ENCODE results near the gene DLGAP1. TPM values are rescaled to one million over a fixed set of nuclear protein-coding genes. Genes with fewer than 3 reads are reported as not detected.

The DLGAP1 gene
- total RNA-seq, 4 donors from 2014 or later, result 1.2 to 1.4 (median 1.4) TPM

DNA sequence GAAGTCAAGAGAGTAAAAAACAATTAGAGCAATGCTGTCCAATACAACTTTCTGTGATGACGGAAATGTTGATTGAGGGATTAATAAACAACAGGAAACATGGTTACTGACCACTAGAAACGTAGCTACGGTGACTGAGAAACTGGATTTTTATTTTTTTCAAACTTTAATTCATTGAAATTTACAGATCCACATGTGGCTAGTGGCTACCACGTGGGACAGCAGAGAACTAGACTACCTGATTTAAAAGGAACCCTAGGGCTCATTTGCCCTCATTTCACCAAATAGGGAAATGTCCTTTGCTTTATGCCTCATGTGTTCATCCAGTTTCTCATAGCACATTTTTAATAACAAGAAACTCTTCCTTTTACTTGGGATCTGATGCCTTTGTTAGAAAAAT, 592.1 kb downstream of the DLGAP1 start:
- Histone ChIP-seq H3K27me3 (no peaks in the 10 kb centered on the region), H3K4me3 (no peak overlapping the region), H3K4me1 (no peaks in the 10 kb centered on the region), H3K9me3 (no peaks in the 10 kb centered on the region), H3K36me3 (no peaks in the 10 kb centered on the region), H3K27ac (replicated peaks in 1 of 4) (no peak overlapping the region)
- no peak for DNase-seq (ENCODE audit: extremely low spot score)
- intact Hi-C loops (cut with DNase I), result no loop called here
- TF ChIP-seq EP300 (IDR thresholded peaks at IDR 0.05) (no peak), POLR2AphosphoS5 (IDR thresholded peaks at IDR 0.05) (no peak), POLR2A (IDR thresholded peaks at IDR 0.05; ENCODE audit: low read depth) (no peak)
- TF ChIP-seq, protein P1, sequence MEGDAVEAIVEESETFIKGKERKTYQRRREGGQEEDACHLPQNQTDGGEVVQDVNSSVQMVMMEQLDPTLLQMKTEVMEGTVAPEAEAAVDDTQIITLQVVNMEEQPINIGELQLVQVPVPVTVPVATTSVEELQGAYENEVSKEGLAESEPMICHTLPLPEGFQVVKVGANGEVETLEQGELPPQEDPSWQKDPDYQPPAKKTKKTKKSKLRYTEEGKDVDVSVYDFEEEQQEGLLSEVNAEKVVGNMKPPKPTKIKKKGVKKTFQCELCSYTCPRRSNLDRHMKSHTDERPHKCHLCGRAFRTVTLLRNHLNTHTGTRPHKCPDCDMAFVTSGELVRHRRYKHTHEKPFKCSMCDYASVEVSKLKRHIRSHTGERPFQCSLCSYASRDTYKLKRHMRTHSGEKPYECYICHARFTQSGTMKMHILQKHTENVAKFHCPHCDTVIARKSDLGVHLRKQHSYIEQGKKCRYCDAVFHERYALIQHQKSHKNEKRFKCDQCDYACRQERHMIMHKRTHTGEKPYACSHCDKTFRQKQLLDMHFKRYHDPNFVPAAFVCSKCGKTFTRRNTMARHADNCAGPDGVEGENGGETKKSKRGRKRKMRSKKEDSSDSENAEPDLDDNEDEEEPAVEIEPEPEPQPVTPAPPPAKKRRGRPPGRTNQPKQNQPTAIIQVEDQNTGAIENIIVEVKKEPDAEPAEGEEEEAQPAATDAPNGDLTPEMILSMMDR (IDR thresholded peaks at IDR 0.05), result no peak
- WGBS, result 69% methylated on average over 4 of the region's 4 CpGs

DNA sequence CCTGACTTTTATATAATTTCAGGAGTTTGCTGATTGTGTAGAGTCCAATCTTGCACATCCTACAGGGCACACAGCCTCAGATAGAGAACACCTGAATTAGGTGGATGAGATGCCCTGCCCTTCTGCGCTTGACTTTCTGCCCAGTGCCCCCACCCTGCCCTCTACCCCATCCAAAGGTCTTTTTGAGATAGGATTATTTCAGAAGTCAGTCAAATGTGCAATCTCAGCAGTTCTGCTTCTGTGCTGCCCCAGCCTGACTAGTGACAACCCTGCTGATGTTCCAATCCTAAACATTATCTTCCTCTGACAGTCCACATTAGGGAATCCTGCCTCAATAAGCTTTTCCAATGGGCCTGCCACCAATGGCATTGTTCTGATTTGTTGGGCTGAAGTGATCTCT, 593.6 kb downstream of the DLGAP1 start:
- TF ChIP-seq POLR2AphosphoS5 (IDR thresholded peaks at IDR 0.05), result no peak
- no peak for TF ChIP-seq POLR2A (IDR thresholded peaks at IDR 0.05; ENCODE audit: low read depth)
- no peak for TF ChIP-seq EP300 (IDR thresholded peaks at IDR 0.05)
- TF ChIP-seq, protein P1 (IDR thresholded peaks at IDR 0.05), result no peak
- no peaks in the 10 kb centered on the region for H3K4me1 ChIP-seq
- no peak for DNase-seq (ENCODE audit: extremely low spot score)
- WGBS, result 93% methylated on average over 1 of the region's 1 CpG
- H3K27me3 ChIP-seq, result no peaks in the 10 kb centered on the region
- no peak overlapping the region for H3K4me3 ChIP-seq
- no peaks in the 10 kb centered on the region for H3K36me3 ChIP-seq
- no peaks in the 10 kb centered on the region for H3K9me3 ChIP-seq
- intact Hi-C loops (cut with DNase I), result no loop called here
- no peak overlapping the region for H3K27ac ChIP-seq (replicated peaks in 1 of 4)

DNA sequence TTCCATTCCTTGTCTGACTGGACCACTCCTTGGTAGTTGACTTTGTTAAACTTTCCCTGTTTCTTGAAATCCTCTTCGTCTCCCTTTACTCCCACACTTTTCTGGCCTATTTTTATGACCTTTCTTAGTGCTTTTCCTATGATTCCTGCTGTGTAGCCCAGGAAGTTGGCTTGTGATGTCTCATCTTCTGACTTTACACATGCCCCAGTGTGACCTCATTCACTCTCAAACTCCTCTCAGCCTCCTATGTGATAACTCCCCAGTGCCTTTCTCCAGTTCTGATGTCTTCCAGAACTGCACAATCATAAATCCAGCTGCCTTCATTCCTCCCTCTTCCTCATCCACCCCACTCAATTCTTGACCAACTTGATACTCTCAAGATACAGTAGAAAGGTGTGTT, 597.6 kb downstream of the DLGAP1 start:
- H3K9me3 ChIP-seq, result no peaks in the 10 kb centered on the region
- DNase-seq (ENCODE audit: extremely low spot score), result no peak
- no peaks in the 10 kb centered on the region for H3K27me3 ChIP-seq
- TF ChIP-seq EP300 (IDR thresholded peaks at IDR 0.05), result no peak
- TF ChIP-seq, protein P1 (IDR thresholded peaks at IDR 0.05), result no peak
- TF ChIP-seq POLR2AphosphoS5 (IDR thresholded peaks at IDR 0.05), result no peak
- no peak for TF ChIP-seq POLR2A (IDR thresholded peaks at IDR 0.05; ENCODE audit: low read depth)
- no peak overlapping the region for H3K27ac ChIP-seq (replicated peaks in 1 of 4)
- H3K4me3 ChIP-seq, result no peak overlapping the region
- WGBS, result 79% methylated on average over 1 of the region's 1 CpG
- H3K36me3 ChIP-seq, result no peaks in the 10 kb centered on the region
- H3K4me1 ChIP-seq, result no peaks in the 10 kb centered on the region
- intact Hi-C loops (cut with DNase I), result no loop called here

DNA sequence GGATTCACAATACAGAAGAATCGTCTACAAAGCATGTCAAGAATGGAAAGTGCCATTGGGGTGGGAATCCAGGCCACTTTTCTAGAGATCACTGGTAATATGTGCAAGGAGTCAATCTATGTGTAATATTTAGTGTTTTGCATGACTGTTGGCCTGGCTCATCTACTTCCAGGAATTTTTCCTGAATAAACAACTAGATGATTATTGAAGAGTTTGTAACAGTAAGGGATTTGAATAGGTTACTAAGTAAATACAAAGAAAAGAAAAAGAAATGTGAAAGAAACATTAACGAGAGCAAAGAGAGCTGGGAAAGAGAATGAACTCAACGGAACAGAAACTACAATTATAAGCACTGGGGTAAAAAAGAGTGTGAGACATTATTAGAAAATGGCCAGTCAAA, 599.1 kb downstream of the DLGAP1 start:
- no peak overlapping the region for H3K4me3 ChIP-seq
- intact Hi-C loops (cut with DNase I), result no loop called here
- no peaks in the 10 kb centered on the region for H3K4me1 ChIP-seq
- no peaks in the 10 kb centered on the region for H3K9me3 ChIP-seq
- TF ChIP-seq POLR2A (IDR thresholded peaks at IDR 0.05; ENCODE audit: low read depth) (no peak), POLR2AphosphoS5 (IDR thresholded peaks at IDR 0.05) (no peak), EP300 (IDR thresholded peaks at IDR 0.05) (no peak)
- TF ChIP-seq, protein P1 (IDR thresholded peaks at IDR 0.05), result no peak
- no peak for DNase-seq (ENCODE audit: extremely low spot score)
- H3K36me3 ChIP-seq, result no peaks in the 10 kb centered on the region
- no peaks in the 10 kb centered on the region for H3K27me3 ChIP-seq
- WGBS, result 79% methylated on average over 3 of the region's 3 CpGs
- no peak overlapping the region for H3K27ac ChIP-seq (replicated peaks in 1 of 4)

DNA sequence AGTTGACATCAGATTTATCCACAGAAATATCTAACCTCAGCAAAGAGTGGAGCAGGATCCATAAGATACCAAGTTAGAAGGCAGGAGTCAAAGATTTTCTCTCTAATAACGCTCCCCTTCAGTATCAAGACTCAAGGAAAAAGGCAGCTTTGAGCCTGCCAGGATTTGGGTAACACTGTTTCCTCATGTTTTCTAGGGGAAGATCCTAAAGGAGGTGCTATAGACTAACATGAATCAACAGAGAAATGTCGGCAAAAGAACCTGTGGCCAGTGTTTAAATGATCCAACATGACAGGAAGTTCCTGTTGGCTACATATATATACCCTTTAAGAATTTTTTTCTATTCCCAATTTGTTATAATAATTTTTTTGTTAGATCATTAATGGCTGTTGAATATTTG, 602.8 kb downstream of the DLGAP1 start:
- 72% methylated on average over 2 of the region's 2 CpGs for WGBS
- no peak overlapping the region for H3K27ac ChIP-seq (replicated peaks in 1 of 4)
- H3K36me3 ChIP-seq, result no peaks in the 10 kb centered on the region
- no peaks in the 10 kb centered on the region for H3K27me3 ChIP-seq
- TF ChIP-seq POLR2AphosphoS5 (IDR thresholded peaks at IDR 0.05) (no peak), POLR2A (IDR thresholded peaks at IDR 0.05; ENCODE audit: low read depth) (no peak), EP300 (IDR thresholded peaks at IDR 0.05) (no peak)
- TF ChIP-seq, protein P1 (IDR thresholded peaks at IDR 0.05), result no peak
- intact Hi-C loops (cut with DNase I), result no loop called here
- H3K9me3 ChIP-seq, result no peaks in the 10 kb centered on the region
- DNase-seq (ENCODE audit: extremely low spot score), result no peak
- H3K4me1 ChIP-seq, result no peaks in the 10 kb centered on the region
- H3K4me3 ChIP-seq, result no peak overlapping the region
